ENCODE measurements around the gene ENPP6.

Gene ENPP6

DNA sequence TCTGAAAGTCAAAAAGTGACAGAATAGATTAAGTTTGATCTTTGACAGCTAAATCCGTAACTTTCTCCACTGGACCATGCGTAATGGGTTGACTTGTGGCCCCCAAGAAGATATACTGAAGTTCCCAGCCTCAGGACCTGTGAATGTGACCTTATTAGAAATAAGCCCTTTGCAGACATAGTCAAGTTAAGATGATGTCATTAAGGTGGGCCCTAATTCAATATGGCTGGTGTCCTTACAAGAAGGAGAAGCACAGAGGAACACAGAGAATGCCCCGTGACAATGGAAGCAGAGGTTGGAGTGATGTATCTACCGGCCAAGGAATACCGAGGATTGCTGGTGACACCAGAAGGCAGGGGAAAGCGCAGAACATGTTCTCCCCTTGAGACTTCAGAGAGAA is 14.4 kb downstream of the ENPP6 start:
- DNase-seq (ENCODE audit: low spot score), result no peak
- TF ChIP-seq, protein P1, sequence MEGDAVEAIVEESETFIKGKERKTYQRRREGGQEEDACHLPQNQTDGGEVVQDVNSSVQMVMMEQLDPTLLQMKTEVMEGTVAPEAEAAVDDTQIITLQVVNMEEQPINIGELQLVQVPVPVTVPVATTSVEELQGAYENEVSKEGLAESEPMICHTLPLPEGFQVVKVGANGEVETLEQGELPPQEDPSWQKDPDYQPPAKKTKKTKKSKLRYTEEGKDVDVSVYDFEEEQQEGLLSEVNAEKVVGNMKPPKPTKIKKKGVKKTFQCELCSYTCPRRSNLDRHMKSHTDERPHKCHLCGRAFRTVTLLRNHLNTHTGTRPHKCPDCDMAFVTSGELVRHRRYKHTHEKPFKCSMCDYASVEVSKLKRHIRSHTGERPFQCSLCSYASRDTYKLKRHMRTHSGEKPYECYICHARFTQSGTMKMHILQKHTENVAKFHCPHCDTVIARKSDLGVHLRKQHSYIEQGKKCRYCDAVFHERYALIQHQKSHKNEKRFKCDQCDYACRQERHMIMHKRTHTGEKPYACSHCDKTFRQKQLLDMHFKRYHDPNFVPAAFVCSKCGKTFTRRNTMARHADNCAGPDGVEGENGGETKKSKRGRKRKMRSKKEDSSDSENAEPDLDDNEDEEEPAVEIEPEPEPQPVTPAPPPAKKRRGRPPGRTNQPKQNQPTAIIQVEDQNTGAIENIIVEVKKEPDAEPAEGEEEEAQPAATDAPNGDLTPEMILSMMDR (IDR thresholded peaks at IDR 0.05; ENCODE audit: extremely low read depth, insufficient read depth, missing control alignments), result no peak
- in situ Hi-C loops (cut with MboI; ENCODE audit: low pct_unique_long_range_greater_than_20kb, low sequenced_read_pairs, unreplicated experiment), result no loop called here

DNA sequence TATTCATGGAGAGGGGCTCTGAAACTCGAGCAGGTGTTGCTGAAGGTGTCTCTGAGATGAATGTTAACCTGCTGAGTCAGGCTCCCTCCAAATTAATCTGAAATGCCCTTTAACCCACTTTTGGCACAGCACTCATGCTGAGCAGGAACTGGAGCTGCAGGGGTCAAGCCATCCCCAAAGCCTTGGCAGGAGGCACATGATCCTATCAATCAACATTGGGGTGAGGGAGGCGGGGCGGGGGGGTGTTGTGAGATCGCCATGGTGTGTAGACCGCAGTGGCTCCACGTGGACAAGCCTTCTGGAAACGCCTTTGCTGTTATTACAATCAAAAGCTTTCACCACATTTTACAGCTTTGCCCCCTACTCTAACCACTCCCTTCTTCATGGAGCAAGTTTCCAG is 16.5 kb downstream of the ENPP6 start:
- in situ Hi-C loops (cut with MboI; ENCODE audit: low pct_unique_long_range_greater_than_20kb, low sequenced_read_pairs, unreplicated experiment), result no loop called here
- DNase-seq (ENCODE audit: low spot score), result no peak
- TF ChIP-seq, protein P1 (IDR thresholded peaks at IDR 0.05; ENCODE audit: extremely low read depth, insufficient read depth, missing control alignments), result no peak

DNA sequence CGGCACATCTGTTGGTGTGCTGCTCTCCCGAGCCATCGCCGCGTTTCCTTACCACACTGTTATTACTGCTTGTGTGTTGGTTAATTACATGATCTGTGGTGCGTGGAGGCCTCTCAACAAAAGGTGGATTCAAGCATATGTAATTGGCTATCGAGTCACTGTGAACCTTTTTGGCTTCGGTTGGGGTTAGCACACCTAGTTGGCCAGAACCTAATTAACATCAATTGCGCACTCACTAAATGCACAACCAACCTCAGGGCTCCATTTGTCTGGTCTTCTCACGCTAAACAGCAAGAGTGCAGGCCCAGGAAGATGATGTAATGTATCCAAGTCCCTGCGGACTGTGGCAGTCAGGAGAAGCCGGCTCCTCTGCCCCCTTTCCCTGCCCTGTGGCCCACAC is 17.4 kb downstream of the ENPP6 start:
- TF ChIP-seq, protein P1 (IDR thresholded peaks at IDR 0.05; ENCODE audit: extremely low read depth, insufficient read depth, missing control alignments), result no peak
- in situ Hi-C loops (cut with MboI; ENCODE audit: low pct_unique_long_range_greater_than_20kb, low sequenced_read_pairs, unreplicated experiment), result no loop called here
- DNase-seq (ENCODE audit: low spot score), result no peak

DNA sequence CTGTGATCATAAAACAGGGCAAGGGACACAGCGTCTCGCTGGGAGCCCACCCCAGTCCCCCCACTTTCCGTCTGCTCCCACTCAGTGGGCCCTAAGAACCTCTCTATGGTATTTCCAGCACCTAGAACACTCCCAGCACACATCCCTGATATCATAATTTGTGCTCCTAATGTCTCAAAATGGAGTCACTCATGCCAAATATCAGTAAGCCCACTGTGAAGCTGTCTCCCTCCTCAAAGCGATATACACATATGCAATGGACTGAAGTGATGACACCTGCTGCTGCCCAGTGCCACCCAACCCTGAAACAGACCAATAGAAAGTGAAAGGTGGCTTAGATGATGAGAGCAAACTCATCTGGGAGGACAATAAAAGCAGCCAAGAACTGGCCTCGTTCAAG is 17.9 kb downstream of the ENPP6 start:
- no peak for DNase-seq (ENCODE audit: low spot score)
- in situ Hi-C loops (cut with MboI; ENCODE audit: low pct_unique_long_range_greater_than_20kb, low sequenced_read_pairs, unreplicated experiment), result no loop called here
- TF ChIP-seq, protein P1 (IDR thresholded peaks at IDR 0.05; ENCODE audit: extremely low read depth, insufficient read depth, missing control alignments), result no peak

DNA sequence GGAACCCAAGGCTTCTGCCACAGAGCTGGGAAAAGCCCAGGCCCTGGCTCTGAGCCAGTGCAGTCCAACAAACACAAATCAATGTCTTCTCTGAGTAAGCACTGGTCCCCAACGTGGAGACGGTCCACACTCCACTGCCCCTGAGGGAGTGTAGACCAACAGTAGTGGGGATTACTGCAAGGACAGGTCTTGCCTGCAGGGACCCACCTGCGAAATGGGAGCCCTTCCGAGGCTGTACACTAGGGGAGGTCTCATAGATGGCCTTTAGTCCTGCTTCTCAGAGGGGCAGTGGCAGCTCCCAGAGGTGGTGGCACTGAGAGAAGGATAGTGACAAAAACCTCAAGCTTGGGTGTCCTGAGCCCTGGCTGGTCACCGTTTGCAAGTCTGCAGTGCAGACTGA is 19.5 kb downstream of the ENPP6 start:
- no peak for DNase-seq (ENCODE audit: low spot score)
- TF ChIP-seq, protein P1 (IDR thresholded peaks at IDR 0.05; ENCODE audit: extremely low read depth, insufficient read depth, missing control alignments), result no peak
- in situ Hi-C loops (cut with MboI; ENCODE audit: low pct_unique_long_range_greater_than_20kb, low sequenced_read_pairs, unreplicated experiment), result no loop called here

DNA sequence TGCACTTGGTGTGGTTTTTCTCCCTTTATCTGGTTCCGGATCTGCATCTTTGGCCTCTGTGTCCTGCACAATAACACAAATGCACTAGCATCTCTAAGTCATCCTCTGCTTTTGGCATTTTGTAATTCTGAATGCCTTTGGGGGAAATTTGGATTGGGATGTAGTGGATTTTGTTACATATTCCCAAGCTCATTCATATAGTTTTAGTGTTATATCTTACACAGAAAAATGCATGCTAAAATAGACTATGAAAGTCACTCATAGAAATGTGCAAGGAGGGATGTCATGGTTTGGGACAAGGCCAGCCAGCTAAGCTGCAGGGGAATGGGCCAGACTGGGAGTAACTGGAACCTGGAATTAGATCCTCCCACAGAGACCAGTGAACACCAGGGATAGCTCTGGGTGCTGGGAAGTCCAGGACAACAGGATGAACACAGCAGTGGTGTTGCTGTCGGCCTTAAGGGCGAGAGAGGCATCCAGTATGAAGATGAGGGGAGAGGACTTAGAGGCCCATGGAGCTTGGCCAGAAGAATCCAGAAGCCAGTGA is 20.1 kb downstream of the ENPP6 start:
- in situ Hi-C loops (cut with MboI; ENCODE audit: low pct_unique_long_range_greater_than_20kb, low sequenced_read_pairs, unreplicated experiment), result no loop called here
- no peak for DNase-seq (ENCODE audit: low spot score)
- TF ChIP-seq, protein P1 (IDR thresholded peaks at IDR 0.05; ENCODE audit: extremely low read depth, insufficient read depth, missing control alignments), result no peak
